Measurements from ENCODE around the gene SMIM29.

The SMIM29 gene

DNA sequence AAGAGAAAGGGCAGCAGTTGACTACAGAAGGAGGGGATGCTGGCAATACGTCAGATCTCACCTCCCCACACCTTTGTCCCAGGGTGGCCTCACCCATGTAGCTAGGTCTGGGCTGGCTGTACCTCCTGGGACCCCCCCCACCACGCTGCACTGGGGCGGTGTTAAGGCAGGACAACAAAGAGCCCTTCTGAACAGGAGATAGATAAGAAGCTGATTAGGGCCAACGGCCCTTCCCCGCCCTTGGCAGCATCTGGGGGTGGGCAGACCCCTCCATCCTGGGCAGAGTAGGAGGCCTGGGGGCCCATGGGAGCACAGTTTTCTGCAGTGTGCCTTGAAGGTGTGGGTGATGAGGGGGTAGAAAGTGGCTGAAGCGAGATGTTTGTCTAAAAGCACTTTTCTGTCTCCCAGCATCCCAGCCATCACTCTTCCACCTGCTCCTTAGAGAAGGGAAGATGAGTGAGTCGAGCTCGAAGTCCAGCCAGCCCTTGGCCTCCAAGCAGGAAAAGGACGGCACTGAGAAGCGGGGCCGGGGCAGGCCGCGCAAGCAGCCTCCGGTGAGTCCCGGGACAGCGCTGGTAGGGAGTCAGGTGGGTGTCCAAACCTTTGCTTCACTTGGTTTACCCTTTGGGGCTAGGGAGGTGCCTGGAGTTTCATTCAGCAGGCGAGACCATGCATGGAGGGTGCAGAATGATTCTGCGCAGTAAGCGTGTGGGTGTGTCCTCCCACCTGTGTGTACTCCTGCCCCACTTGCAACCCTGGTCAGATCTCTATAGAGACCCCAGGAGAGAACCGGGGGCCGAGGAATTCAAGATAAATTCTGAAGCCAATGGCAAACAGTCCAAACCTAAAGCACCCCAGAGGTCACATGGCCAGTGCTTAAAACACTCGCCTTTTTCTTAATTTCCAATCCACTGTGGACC is 8.2 kb downstream of the SMIM29 start:
- no peak overlapping the region for H3K4me3 ChIP-seq (ENCODE audit: low read depth in 1 of 5, low read length in 5 of 5)
- H3K36me3 ChIP-seq (ENCODE audit: control insufficient read depth in 5 of 5, insufficient read depth in 5 of 5, low read length in 5 of 5): peaks cover 0 to 26% (median 11%) of the 10 kb centered on the region in 5 donors
- no peak overlapping the region for H3K9ac ChIP-seq (ENCODE audit: low read length in 5 of 5)
- H3K4me1 ChIP-seq (ENCODE audit: control insufficient read depth in 5 of 5, insufficient read depth in 5 of 5, low read length in 5 of 5): peaks cover 0 to 35% (median 27%) of the 10 kb centered on the region in 5 donors
- no peaks in the 10 kb centered on the region for H3K9me3 ChIP-seq (ENCODE audit: control insufficient read depth in 5 of 5, low read length in 5 of 5)
- H3K27me3 ChIP-seq (ENCODE audit: control insufficient read depth in 5 of 5, insufficient read depth in 4 of 5, low read length in 5 of 5): no peaks in the 10 kb centered on the region
- H3K27ac ChIP-seq (ENCODE audit: low read depth, low read length): no peak overlapping the region

DNA sequence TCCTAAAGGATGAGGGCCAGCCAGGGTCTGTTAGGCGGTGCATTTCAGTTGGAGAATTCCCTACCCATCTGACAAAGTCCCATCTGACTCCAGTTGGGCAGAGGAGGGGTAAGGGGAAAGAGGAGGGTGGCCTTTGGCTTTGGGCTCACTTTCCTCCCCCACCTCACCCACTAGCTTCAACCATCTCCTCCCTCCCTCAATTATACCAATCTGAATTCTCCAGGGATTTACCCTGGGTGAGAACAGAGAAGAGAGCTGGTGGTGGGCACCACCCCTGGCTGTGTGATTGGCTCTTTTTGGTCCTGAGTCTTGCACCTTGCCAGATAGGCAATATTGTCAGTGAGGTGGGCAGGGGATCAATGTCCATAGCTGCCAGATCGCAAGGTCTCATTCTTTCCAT is 8.9 kb downstream of the SMIM29 start:
- Histone ChIP-seq H3K36me3 (ENCODE audit: control insufficient read depth in 5 of 5, insufficient read depth in 5 of 5, low read length in 5 of 5) (peaks cover 0 to 26% (median 11%) of the 10 kb centered on the region in 5 donors), H3K4me3 (ENCODE audit: low read depth in 1 of 5, low read length in 5 of 5) (no peak overlapping the region), H3K27me3 (ENCODE audit: control insufficient read depth in 5 of 5, insufficient read depth in 4 of 5, low read length in 5 of 5) (no peaks in the 10 kb centered on the region), H3K4me1 (ENCODE audit: control insufficient read depth in 5 of 5, insufficient read depth in 5 of 5, low read length in 5 of 5) (peaks cover 0 to 36% (median 27%) of the 10 kb centered on the region in 5 donors), H3K27ac (ENCODE audit: low read depth, low read length) (no peak overlapping the region), H3K9me3 (ENCODE audit: control insufficient read depth in 5 of 5, low read length in 5 of 5) (no peaks in the 10 kb centered on the region), H3K9ac (ENCODE audit: low read length in 5 of 5) (no peak overlapping the region)

DNA sequence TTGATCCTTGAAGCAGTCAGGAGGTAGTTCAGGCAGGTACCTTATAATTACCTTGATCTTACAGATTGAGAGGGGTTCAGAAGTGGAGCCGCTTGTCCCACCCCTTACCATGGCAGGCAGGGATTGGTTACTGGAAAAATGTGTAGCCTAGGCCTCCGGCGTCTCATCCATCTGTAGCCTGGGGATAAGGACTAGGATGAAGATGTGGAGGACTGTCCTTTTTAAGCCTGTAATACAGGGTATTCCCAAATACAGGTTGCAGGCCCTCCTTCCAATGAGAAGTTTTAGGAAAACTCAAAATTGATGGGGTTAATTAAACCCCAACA is 9.3 kb downstream of the SMIM29 start:
- Histone ChIP-seq H3K27me3 (ENCODE audit: control insufficient read depth in 5 of 5, insufficient read depth in 4 of 5, low read length in 5 of 5) (no peaks in the 10 kb centered on the region), H3K27ac (ENCODE audit: low read depth, low read length) (no peak overlapping the region), H3K4me1 (ENCODE audit: control insufficient read depth in 5 of 5, insufficient read depth in 5 of 5, low read length in 5 of 5) (peaks cover 0 to 35% (median 27%) of the 10 kb centered on the region in 5 donors), H3K4me3 (ENCODE audit: low read depth in 1 of 5, low read length in 5 of 5) (no peak overlapping the region), H3K9ac (ENCODE audit: low read length in 5 of 5) (no peak overlapping the region), H3K36me3 (ENCODE audit: control insufficient read depth in 5 of 5, insufficient read depth in 5 of 5, low read length in 5 of 5) (peaks cover 0 to 26% (median 11%) of the 10 kb centered on the region in 5 donors), H3K9me3 (ENCODE audit: control insufficient read depth in 5 of 5, low read length in 5 of 5) (no peaks in the 10 kb centered on the region)

DNA sequence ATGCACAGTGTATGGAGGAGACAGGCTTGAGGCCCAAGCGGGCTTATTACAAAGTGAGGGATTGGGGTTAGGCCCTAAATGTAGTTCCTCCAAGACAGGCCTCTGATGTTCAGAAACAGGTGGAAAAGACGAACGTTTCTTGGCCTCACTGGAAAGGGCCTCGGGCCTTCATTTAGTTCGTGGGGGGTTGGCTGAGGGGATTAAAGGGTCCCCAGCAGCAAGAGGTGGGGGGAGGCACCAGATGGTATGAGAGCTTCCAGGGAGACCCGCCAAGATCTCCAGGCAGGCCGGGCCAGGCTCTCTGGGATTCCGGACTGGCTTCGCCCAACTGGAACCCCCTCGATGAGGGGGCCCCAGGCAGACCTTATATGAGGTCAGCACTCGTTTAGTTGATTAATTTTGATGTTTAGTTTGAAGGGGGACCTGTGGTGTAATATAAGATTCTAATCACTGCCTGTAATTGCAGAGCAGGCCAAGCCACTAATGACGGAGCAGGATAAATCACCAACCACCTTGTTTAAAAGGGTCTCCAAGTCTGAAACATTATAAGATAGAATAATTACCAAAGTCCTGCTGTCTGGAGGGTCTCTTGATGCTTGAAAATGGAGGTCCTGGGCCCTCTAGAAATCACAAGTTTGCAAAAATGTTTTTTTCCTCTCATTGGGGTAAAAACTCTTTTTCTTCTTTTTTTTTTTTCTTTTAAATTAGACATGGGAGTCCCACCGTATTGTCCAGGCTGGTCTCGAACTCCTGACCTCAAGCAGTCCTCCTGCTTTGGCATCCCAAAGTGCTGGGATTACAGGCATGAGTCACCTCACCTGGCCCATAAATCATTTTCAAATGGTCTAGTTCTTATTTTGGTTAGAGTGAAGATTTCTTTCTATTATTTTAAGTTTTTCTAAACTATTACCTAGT is 10.0 kb downstream of the SMIM29 start:
- peak overlapping the region; percentile 44 to 74 (median 65) for H3K4me3 ChIP-seq (ENCODE audit: low read depth in 1 of 5, low read length in 5 of 5)

DNA sequence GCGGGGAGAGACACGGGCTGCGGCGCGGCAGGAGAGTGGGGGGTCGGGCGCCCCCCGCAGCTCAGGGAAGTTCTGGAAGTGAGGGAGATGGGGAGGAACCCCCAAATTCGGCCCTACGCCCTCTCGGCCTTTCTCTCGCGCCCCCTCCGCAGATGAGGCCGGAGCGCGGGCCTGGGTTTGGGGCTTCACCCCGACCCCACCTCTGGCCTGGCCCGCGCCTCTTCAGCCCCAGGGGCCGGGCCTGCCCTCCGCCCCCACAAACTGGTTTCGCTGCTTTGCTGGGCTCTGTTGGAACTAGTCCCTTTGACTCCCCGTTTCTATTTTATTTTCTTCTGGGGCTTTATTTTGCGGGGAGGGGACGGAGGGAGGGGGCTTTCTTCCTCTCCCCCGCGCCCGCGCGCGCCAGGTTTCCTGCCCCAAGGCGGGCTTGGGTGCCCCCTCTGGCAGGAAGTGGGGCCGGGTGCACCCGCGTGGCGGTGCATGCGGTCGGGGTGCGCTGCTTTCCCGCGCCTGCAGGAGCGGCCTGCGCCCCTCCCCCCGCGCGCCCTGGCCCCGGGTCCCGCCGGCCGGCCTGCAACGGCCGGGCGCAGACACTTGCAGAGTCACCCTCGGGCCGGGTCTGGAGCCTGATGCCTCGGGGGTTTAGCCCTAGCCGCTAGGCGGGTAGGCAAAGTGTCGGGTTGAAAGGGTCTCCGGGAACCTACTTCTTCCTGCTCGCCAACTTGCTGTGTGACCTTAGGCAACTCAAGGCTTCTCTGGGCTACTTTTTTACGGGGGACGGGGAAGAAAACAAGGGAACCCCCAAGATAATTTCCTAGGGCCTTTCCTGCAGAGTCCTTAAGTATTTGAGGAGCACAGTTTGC is 10.9 kb downstream of the SMIM29 start:
- Histone ChIP-seq H3K27me3 (ENCODE audit: control insufficient read depth in 5 of 5, insufficient read depth in 4 of 5, low read length in 5 of 5) (no peaks in the 10 kb centered on the region), H3K27ac (ENCODE audit: low read depth, low read length) (peak overlapping the region; percentile 37), H3K4me3 (ENCODE audit: low read depth in 1 of 5, low read length in 5 of 5) (peak overlapping the region; percentile 44 to 74 (median 65)), H3K9me3 (ENCODE audit: control insufficient read depth in 5 of 5, low read length in 5 of 5) (no peaks in the 10 kb centered on the region), H3K9ac (ENCODE audit: low read length in 5 of 5) (peak overlapping the region in 4 of 5 donors; percentile 56 to 76 (median 67)), H3K36me3 (ENCODE audit: control insufficient read depth in 5 of 5, insufficient read depth in 5 of 5, low read length in 5 of 5) (peaks cover 0 to 23% (median 11%) of the 10 kb centered on the region in 5 donors), H3K4me1 (ENCODE audit: control insufficient read depth in 5 of 5, insufficient read depth in 5 of 5, low read length in 5 of 5) (peaks cover 0 to 23% (median 21%) of the 10 kb centered on the region in 5 donors)

More for the DNA sequence above, 10.0 kb downstream of the SMIM29 start:
- H3K9ac ChIP-seq (ENCODE audit: low read length in 5 of 5): no peak overlapping the region
- no peaks in the 10 kb centered on the region for H3K27me3 ChIP-seq (ENCODE audit: control insufficient read depth in 5 of 5, insufficient read depth in 4 of 5, low read length in 5 of 5)
- peaks cover 0 to 29% (median 22%) of the 10 kb centered on the region in 5 donors for H3K4me1 ChIP-seq (ENCODE audit: control insufficient read depth in 5 of 5, insufficient read depth in 5 of 5, low read length in 5 of 5)
- peak overlapping the region; percentile 37 for H3K27ac ChIP-seq (ENCODE audit: low read depth, low read length)
- H3K36me3 ChIP-seq (ENCODE audit: control insufficient read depth in 5 of 5, insufficient read depth in 5 of 5, low read length in 5 of 5): peaks cover 0 to 26% (median 11%) of the 10 kb centered on the region in 5 donors
- no peaks in the 10 kb centered on the region for H3K9me3 ChIP-seq (ENCODE audit: control insufficient read depth in 5 of 5, low read length in 5 of 5)

DNA sequence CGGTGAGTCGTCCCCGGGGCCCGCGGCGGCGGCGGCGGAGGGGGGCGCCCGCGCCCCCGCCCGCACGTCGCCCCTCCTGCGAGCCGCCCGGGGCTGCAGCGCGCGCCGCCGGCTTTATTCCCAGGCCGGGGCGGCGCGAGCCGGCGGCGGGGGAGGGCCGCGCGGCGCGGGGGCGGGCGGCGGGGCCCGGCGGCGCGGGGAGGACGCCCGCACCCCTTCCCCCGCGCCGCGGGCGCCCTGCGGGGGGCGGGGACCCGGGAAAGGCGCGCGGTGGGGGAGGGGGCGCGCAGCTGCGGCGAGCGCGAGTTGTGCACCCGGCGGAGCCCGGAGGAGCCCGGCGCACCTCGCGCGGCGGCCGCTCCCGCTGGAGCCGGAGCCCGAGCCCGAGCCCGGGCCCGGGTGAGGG is 11.5 kb downstream of the SMIM29 start:
- H3K27me3 ChIP-seq (ENCODE audit: control insufficient read depth in 5 of 5, insufficient read depth in 4 of 5, low read length in 5 of 5): no peaks in the 10 kb centered on the region
- H3K4me1 ChIP-seq (ENCODE audit: control insufficient read depth in 5 of 5, insufficient read depth in 5 of 5, low read length in 5 of 5): peaks cover 0 to 23% (median 21%) of the 10 kb centered on the region in 5 donors
- peak overlapping the region in 4 of 5 donors; percentile 63 to 74 (median 66) for H3K4me3 ChIP-seq (ENCODE audit: low read depth in 1 of 5, low read length in 5 of 5)
- peaks cover 0 to 16% (median 10%) of the 10 kb centered on the region in 5 donors for H3K36me3 ChIP-seq (ENCODE audit: control insufficient read depth in 5 of 5, insufficient read depth in 5 of 5, low read length in 5 of 5)
- no peaks in the 10 kb centered on the region for H3K9me3 ChIP-seq (ENCODE audit: control insufficient read depth in 5 of 5, low read length in 5 of 5)
- H3K27ac ChIP-seq (ENCODE audit: low read depth, low read length): no peak overlapping the region
- H3K9ac ChIP-seq (ENCODE audit: low read length in 5 of 5): peak overlapping the region in 3 of 5 donors; percentile 56 to 76 (median 61)

DNA sequence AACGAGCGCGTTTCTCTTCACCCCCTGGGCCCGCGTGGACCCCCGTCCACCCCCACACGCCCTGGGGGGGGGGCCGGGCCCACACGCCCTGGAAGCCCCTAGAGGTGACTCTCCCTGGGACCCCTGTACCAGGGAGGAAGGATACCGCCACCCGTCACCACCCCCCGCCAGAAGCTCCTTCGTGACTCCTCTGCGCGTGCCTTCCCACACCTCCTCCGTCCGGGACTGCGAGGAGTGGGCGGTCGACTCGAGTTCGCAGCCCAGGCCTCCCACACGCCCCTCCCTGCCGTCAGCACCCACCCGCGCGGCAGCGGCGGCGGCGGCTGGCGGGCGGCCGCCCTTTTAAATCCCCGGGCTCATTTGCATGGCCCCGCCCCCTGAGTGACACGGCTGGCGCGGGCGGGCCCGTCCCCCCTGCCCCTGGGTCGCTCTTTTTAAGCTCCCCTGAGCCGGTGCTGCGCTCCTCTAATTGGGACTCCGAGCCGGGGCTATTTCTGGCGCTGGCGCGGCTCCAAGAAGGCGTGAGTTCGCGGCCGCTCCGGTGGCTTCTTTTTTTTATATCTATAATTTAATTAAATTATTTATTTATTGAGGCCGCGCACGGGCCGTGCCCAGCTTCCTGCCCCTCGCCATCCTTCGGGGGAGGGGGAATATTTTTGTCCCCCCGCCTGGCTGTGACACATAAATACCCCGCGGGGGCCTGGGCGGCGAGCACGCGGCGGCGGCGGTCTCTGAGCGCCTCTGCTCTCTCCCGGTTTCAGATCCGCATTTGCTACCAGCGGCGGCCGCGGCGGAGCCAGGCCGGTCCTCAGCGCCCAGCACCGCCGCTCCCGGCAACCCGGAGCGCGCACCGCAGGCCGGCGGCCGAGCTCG is 12.1 kb downstream of the SMIM29 start, which contains the start of gene HMGA1:
HMGA1 (plus strand) TSS at position 431 of the 873 bp plus-strand sequence. CDS start 3,908 bp downstream, outside the sequence.
- H3K4me3 ChIP-seq (ENCODE audit: low read depth in 1 of 5, low read length in 5 of 5): peak within 1 kb of the TSS; percentile 56 to 74 (median 65)
- peak within 1 kb of the TSS in 4 of 5 donors; percentile 66 to 77 (median 74) for H3K9ac ChIP-seq (ENCODE audit: low read length in 5 of 5)
- H3K9me3 ChIP-seq (ENCODE audit: control insufficient read depth in 5 of 5, low read length in 5 of 5): no peaks in the 10 kb centered on the region
- no peaks in the 10 kb centered on the region for H3K27me3 ChIP-seq (ENCODE audit: control insufficient read depth in 5 of 5, insufficient read depth in 4 of 5, low read length in 5 of 5)
- peaks cover 0 to 23% (median 21%) of the 10 kb centered on the region in 5 donors for H3K4me1 ChIP-seq (ENCODE audit: control insufficient read depth in 5 of 5, insufficient read depth in 5 of 5, low read length in 5 of 5)
- H3K36me3 ChIP-seq (ENCODE audit: control insufficient read depth in 5 of 5, insufficient read depth in 5 of 5, low read length in 5 of 5): peaks cover 0 to 10% (median 5%) of the 10 kb centered on the region in 5 donors
- peak within 1 kb of the TSS; percentile 90 for H3K27ac ChIP-seq (ENCODE audit: low read depth, low read length)

DNA sequence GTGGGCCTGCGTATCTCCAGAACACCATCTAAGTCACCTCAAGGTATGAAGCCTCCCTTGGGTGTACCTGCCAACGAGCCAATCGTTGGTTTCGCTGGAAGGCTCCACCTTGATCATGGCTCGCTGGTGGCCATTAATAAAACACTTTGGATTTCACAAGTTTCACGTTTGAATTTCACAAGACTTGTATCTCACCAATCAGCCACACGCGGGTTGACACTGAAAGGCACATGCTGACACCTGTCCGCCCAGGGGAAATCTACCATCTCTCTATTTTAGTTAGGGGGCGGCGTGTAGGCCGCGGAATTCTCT is 12.7 kb downstream of the SMIM29 start:
- peak overlapping the region; percentile 90 for H3K27ac ChIP-seq (ENCODE audit: low read depth, low read length)
- H3K27me3 ChIP-seq (ENCODE audit: control insufficient read depth in 5 of 5, insufficient read depth in 4 of 5, low read length in 5 of 5): no peaks in the 10 kb centered on the region
- peaks cover 0 to 23% (median 21%) of the 10 kb centered on the region in 5 donors for H3K4me1 ChIP-seq (ENCODE audit: control insufficient read depth in 5 of 5, insufficient read depth in 5 of 5, low read length in 5 of 5)
- H3K36me3 ChIP-seq (ENCODE audit: control insufficient read depth in 5 of 5, insufficient read depth in 5 of 5, low read length in 5 of 5): peaks cover 0 to 4% (median 0%) of the 10 kb centered on the region in 5 donors
- peak overlapping the region in 4 of 5 donors; percentile 66 to 77 (median 71) for H3K9ac ChIP-seq (ENCODE audit: low read length in 5 of 5)
- H3K4me3 ChIP-seq (ENCODE audit: low read depth in 1 of 5, low read length in 5 of 5): peak overlapping the region; percentile 56 to 69 (median 59)
- no peaks in the 10 kb centered on the region for H3K9me3 ChIP-seq (ENCODE audit: control insufficient read depth in 5 of 5, low read length in 5 of 5)

All from subcutaneous abdominal adipose tissue (tissue), 5 donors.